RWPE1 (cell line): ENCODE results near the gene PRR35.

Experiments
- CTCF ChIA-PET: fragments of 350-600 bp; sonication (Branson Sonifier 250); formaldehyde crosslinking; extraction: SDS; loops from one replicate; lab custom pipeline; 2021; lab: Yijun Ruan, JAX
- POLR2A ChIA-PET: fragments of 400-600 bp; formaldehyde crosslinking; extraction: SDS; loops from one replicate; lab custom pipeline; 2020; ENCODE audit warnings: antibody characterized with exemption; ENCODE audit not compliant: low non-redundant PET; lab: Yijun Ruan, JAX
- DNase-seq: peaks from one replicate; pipeline ENCODE4 v3.0.0; 2012; ENCODE audit warnings: low spot score
- H3K27ac ChIP-seq: fragments of 450-650 bp; 2 replicates; pipeline ENCODE4 v1.5.1; 2017
- TF ChIP-seq, protein P1 (sequence below): fragments of 450-650 bp; conservative IDR thresholded peaks from 2 replicates; pipeline ENCODE4 v1.5.1; 2017; ENCODE audit warnings: low read depth, mild to moderate bottlenecking

PRR35 gene

DNA sequence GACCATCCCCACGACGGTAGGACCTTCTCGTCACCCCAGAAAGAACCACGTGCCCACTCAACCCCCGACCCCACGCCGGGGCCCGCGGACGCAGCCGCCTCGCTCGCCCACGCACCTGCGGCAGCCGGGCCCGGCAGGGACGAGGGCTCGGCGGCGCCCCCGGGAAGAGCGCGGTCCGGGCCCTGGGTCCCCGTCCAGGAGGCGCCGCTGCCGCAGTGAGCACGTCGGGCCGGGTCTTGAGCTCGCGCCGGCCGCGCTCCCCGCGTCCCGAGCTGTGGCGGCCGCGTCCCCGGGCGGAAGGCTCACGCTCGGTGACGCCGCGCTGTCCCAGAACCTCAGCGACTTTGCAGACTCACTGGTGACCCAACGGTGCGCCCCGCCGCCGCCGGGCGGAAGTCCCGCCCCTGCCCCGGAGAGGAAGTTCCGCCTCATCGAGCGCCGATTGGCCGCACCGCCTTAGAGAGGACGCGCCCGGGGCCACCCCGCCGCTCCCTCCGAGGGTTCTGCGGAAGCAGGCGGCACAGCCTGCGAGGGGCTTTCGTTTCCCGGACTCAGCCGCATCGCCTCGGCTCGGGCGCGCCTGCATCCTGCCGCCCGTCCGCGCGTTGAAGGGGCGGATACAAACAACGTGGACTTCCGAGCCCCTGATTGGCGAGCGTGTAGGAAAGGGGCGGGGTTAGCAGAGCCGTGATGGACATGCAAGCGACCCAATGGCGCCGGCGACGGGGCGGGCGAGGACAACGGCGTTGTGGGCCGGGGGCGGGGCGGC is 28.9 kb downstream of the PRR35 start:
- CTCF ChIA-PET = no interaction called here
- H3K27ac ChIP-seq = peak overlapping the region; percentile 98
- POLR2A ChIA-PET = no interaction called here
- TF ChIP-seq, protein P1, sequence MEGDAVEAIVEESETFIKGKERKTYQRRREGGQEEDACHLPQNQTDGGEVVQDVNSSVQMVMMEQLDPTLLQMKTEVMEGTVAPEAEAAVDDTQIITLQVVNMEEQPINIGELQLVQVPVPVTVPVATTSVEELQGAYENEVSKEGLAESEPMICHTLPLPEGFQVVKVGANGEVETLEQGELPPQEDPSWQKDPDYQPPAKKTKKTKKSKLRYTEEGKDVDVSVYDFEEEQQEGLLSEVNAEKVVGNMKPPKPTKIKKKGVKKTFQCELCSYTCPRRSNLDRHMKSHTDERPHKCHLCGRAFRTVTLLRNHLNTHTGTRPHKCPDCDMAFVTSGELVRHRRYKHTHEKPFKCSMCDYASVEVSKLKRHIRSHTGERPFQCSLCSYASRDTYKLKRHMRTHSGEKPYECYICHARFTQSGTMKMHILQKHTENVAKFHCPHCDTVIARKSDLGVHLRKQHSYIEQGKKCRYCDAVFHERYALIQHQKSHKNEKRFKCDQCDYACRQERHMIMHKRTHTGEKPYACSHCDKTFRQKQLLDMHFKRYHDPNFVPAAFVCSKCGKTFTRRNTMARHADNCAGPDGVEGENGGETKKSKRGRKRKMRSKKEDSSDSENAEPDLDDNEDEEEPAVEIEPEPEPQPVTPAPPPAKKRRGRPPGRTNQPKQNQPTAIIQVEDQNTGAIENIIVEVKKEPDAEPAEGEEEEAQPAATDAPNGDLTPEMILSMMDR = no peak
- DNase-seq = peak; percentile 92

- DNase-seq = peak; percentile 99
- peak within 1 kb of the TSS; percentile 98 for H3K27ac ChIP-seq
- ChIA-PET CTCF (no interaction called here), POLR2A (no interaction called here)
- TF ChIP-seq, protein P1 = no peak
Observed at GRCh38 chr16:589658-590187, 29.5 kb downstream of the PRR35 start, which contains the start of gene RAB40C. Gene RAB40C, plus strand, starts transcription at chr16:590066. Its CDS starts 226 bp downstream, at chr16:590292.

GRCh38 chr16:590188-590814 is 30.1 kb downstream of the PRR35 start:
- TF ChIP-seq, protein P1 = peak; percentile 25; the same call in 1 of the 2 replicates
- H3K27ac ChIP-seq = peak overlapping the region; percentile 98
- ChIA-PET CTCF (interaction anchor here (0.7 kb wide), 1 partner anchor 32 kb away, joined by 3 read pairs; no protein-coding TSS in a partner anchor), POLR2A (no interaction called here)
- no peak for DNase-seq

DNA sequence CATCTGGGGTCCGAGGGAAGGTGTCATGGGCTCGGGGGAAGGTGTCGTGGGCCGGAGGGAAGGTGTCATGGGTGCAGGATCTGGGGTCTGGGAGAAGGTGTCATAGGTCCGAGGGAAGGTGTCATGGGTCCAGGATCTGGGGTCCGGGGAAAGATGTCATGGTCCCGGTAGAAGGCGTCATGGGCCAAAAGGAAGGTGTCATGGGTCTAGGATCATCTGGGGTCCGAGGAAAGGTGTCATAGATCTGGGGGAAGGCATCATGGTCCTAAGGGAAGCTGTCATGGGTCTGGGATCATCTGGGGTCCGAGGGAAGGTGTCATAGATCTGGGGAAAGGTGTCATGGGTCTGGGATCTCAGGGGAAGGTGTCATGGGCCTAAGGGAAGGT is 30.6 kb downstream of the PRR35 start:
- no peak for DNase-seq
- CTCF ChIA-PET = interaction anchor here (0.7 kb wide), 1 partner anchor 31 kb away, joined by 3 read pairs; no protein-coding TSS in a partner anchor
- POLR2A ChIA-PET = no interaction called here
- TF ChIP-seq, protein P1 = no peak
- peak overlapping the region; percentile 98 for H3K27ac ChIP-seq

- TF ChIP-seq, protein P1 = no peak
- POLR2A ChIA-PET = no interaction called here
- no peak for DNase-seq
- CTCF ChIA-PET = no interaction called here
- H3K27ac ChIP-seq = peak overlapping the region; percentile 95
Observed at GRCh38 chr16:591231-591630, 31.0 kb downstream of the PRR35 start.

GRCh38 chr16:591892-592517 is 31.8 kb downstream of the PRR35 start:
- TF ChIP-seq, protein P1 = no peak
- POLR2A ChIA-PET = interaction anchor here (2.0 kb wide), 1 partner anchor 44 kb away, joined by 4 read pairs; the partner anchor contains the start of gene METTL26
- DNase-seq = no peak
- CTCF ChIA-PET = interaction anchor here (0.6 to 2.3 kb wide), 15 partner anchors 9 to 92 kb away, joined by 3 to 17 read pairs (median 5); partner anchors contain the start of genes JMJD8, METTL26 and WFIKKN1
- peak overlapping the region; percentile 95 for H3K27ac ChIP-seq
